ENCODE data around the gene SLC25A43.

GRCh38 chrX:119419898-119420297 lies 20.8 kb downstream of the SLC25A43 start:
- TF ChIP-seq, protein P1, sequence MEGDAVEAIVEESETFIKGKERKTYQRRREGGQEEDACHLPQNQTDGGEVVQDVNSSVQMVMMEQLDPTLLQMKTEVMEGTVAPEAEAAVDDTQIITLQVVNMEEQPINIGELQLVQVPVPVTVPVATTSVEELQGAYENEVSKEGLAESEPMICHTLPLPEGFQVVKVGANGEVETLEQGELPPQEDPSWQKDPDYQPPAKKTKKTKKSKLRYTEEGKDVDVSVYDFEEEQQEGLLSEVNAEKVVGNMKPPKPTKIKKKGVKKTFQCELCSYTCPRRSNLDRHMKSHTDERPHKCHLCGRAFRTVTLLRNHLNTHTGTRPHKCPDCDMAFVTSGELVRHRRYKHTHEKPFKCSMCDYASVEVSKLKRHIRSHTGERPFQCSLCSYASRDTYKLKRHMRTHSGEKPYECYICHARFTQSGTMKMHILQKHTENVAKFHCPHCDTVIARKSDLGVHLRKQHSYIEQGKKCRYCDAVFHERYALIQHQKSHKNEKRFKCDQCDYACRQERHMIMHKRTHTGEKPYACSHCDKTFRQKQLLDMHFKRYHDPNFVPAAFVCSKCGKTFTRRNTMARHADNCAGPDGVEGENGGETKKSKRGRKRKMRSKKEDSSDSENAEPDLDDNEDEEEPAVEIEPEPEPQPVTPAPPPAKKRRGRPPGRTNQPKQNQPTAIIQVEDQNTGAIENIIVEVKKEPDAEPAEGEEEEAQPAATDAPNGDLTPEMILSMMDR (IDR thresholded peaks at IDR 0.05 in 4 of 5, conservative IDR thresholded peaks at IDR 0.05 in 1 of 5): no peak
- TF ChIP-seq POLR2A (IDR thresholded peaks at IDR 0.05): no peak

Data from gastrocnemius medialis (tissue), 4 donors.